Uterus (tissue), 4 donors: ENCODE data around the gene TSPAN5. TPM values are rescaled to one million over a fixed set of nuclear protein-coding genes. Genes with fewer than 3 reads are reported as not detected.

Experiments
- DNase-seq, 2 donors: peaks; one replicate each; pipeline ENCODE4 v3.0.0-alpha.2; 2019 to 2020
- H3K27ac ChIP-seq, 2 donors: fragments of 200-600 bp; sonication (generic); 1 replicate in 1 of 2; 2 replicates in 1 of 2; pipeline ENCODE4 v1.5.1; 2016 to 2018
- H3K27me3 ChIP-seq, 2 donors: fragments of 200-600 bp; sonication (generic); one replicate each; pipeline ENCODE4 v1.5.1; 2018 to 2019; ENCODE audit warnings: control low read depth in 1 of 2
- H3K36me3 ChIP-seq, 2 donors: fragments of 200-600 bp; sonication (generic); one replicate each; pipeline ENCODE4 v1.5.1; 2019; ENCODE audit warnings: control low read depth in 1 of 2
- H3K4me1 ChIP-seq, 2 donors: fragments of 200-600 bp; sonication (generic); one replicate each; pipeline ENCODE4 v1.5.1; 2018 to 2019; ENCODE audit warnings: control low read depth in 1 of 2
- H3K4me3 ChIP-seq, 2 donors: fragments of 200-600 bp; sonication (generic); 1 replicate in 1 of 2; 2 replicates in 1 of 2; pipeline ENCODE4 v1.5.1; 2018 to 2019; ENCODE audit warnings: mild to moderate bottlenecking in 1 of 2
- H3K9me3 ChIP-seq, 2 donors: fragments of 200-600 bp; sonication (generic); one replicate each; pipeline ENCODE4 v1.5.1; 2019; ENCODE audit warnings: control low read depth in 1 of 2
- POLR2A ChIP-seq, 2 donors: fragments of 450-650 bp; IDR thresholded peaks; one replicate each; pipeline ENCODE4 v1.6.1; 2016; ENCODE audit warnings: antibody characterized with exemption in 2 of 2, mild to moderate bottlenecking in 1 of 2, moderate library complexity in 1 of 2
- intact Hi-C: fragments of 100-400 bp; cut with DNase I; formaldehyde crosslinking; loops from one replicate; pipeline ENCODE4 v1.15.1; 2023; ENCODE audit warnings: low total_unique reads
- total RNA-seq, 4 donors: library from RNA; depleted of rRNA in 3 of 4; stranded (reverse); fragments of >200 nt in 3 of 4; gene quantifications; one replicate each; pipeline versions ENCODE4 v1.1.0 to v1.2.4, GENCODE V29; 2014 to 2023
- TF ChIP-seq, protein P1 (sequence below), 4 experiments: fragments of 200-600 bp in 2 of 4; fragments of 450-650 bp in 2 of 4; sonication (generic) in 2 of 4; IDR thresholded peaks; one replicate each; pipeline ENCODE4 v1.5.1; 2016 to 2019; ENCODE audit warnings: antibody characterized with exemption in 4 of 4, mild to moderate bottlenecking in 2 of 4, moderate library complexity in 1 of 4
- donor health status: DM: yes; HTN: yes; CAD: no.

Gene TSPAN5
- total RNA-seq, 4 donors from 2014 or later: 15.9 to 45.3 (median 30.3) TPM

- intact Hi-C loops: no loop called here
- TF ChIP-seq, protein P1, sequence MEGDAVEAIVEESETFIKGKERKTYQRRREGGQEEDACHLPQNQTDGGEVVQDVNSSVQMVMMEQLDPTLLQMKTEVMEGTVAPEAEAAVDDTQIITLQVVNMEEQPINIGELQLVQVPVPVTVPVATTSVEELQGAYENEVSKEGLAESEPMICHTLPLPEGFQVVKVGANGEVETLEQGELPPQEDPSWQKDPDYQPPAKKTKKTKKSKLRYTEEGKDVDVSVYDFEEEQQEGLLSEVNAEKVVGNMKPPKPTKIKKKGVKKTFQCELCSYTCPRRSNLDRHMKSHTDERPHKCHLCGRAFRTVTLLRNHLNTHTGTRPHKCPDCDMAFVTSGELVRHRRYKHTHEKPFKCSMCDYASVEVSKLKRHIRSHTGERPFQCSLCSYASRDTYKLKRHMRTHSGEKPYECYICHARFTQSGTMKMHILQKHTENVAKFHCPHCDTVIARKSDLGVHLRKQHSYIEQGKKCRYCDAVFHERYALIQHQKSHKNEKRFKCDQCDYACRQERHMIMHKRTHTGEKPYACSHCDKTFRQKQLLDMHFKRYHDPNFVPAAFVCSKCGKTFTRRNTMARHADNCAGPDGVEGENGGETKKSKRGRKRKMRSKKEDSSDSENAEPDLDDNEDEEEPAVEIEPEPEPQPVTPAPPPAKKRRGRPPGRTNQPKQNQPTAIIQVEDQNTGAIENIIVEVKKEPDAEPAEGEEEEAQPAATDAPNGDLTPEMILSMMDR (IDR thresholded peaks at IDR 0.05): no peak
- TF ChIP-seq POLR2A (IDR thresholded peaks at IDR 0.05): no peak
- H3K27ac ChIP-seq: peak overlapping the region; percentile 46 to 54
- H3K36me3 ChIP-seq: no peaks in the 10 kb centered on the region
- no peaks in the 10 kb centered on the region for H3K27me3 ChIP-seq
- no peak for DNase-seq
- H3K9me3 ChIP-seq: no peaks in the 10 kb centered on the region
- H3K4me3 ChIP-seq: peak overlapping the region in 1 of 2 donors; percentile 16
- H3K4me1 ChIP-seq: peaks cover 0 to 4% of the 10 kb centered on the region in 2 donors
Measured at GRCh38 chr4:98639108-98639507, 19.3 kb downstream of the TSPAN5 start.

- H3K4me3 ChIP-seq: no peak overlapping the region
- no peaks in the 10 kb centered on the region for H3K9me3 ChIP-seq
- no peak for TF ChIP-seq POLR2A (IDR thresholded peaks at IDR 0.05)
- TF ChIP-seq, protein P1 (IDR thresholded peaks at IDR 0.05): no peak
- H3K27me3 ChIP-seq: no peaks in the 10 kb centered on the region
- H3K4me1 ChIP-seq: peaks cover 0 to 4% of the 10 kb centered on the region in 2 donors
- DNase-seq: no peak
- no peaks in the 10 kb centered on the region for H3K36me3 ChIP-seq
- intact Hi-C loops: no loop called here
- no peak overlapping the region for H3K27ac ChIP-seq
Measured at GRCh38 chr4:98638661-98639060, 19.8 kb downstream of the TSPAN5 start.

DNA sequence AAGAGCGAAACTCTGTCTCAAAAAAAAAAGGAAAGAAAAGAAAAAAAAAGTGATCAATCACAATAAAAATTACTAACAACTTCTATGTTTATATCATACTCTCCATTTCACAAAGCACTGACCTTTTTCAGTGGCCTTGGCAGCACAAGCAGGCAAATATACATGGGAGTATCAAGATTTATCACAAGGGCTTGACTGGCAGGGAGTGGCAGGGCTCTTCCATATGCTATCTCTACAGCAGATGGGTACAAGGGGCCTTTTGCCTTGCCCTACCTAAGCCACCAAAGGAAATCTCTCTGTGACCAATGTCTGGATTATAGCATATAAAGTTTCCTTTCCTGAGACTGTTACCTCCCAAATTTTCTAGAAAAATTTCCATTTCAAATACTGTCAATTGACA, 24.4 kb downstream of the TSPAN5 start:
- Histone ChIP-seq H3K9me3 (no peaks in the 10 kb centered on the region), H3K36me3 (no peaks in the 10 kb centered on the region), H3K4me3 (no peak overlapping the region), H3K27me3 (no peaks in the 10 kb centered on the region), H3K4me1 (no peaks in the 10 kb centered on the region), H3K27ac (no peak overlapping the region)
- no peak for DNase-seq
- no peak for TF ChIP-seq POLR2A (IDR thresholded peaks at IDR 0.05)
- TF ChIP-seq, protein P1 (IDR thresholded peaks at IDR 0.05): no peak
- intact Hi-C loops: no loop called here

DNA sequence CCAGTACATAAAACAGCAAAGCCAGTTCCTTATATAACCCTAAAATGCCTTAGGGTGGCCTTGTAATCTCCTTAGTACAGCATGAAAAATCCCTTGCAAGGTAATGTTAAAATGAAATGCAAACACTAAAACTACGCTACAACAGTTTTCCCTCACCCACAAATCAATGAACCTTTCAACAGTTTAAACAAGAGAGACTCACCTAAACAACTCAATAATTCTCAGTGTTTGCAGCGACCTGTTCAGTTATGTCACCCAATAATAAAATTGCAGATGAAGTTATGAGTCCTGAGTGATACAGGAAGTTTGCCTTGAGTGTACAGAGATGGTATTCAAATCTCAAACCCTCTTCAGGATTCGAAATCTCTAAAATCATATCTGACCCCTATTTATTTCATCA, 25.3 kb downstream of the TSPAN5 start:
- Histone ChIP-seq H3K27me3 (no peaks in the 10 kb centered on the region), H3K4me1 (no peaks in the 10 kb centered on the region), H3K36me3 (no peaks in the 10 kb centered on the region), H3K9me3 (peaks cover 0 to 5% of the 10 kb centered on the region in 2 donors), H3K4me3 (no peak overlapping the region), H3K27ac (peak overlapping the region in 1 of 2 donors; percentile 5)
- DNase-seq: no peak
- TF ChIP-seq POLR2A (IDR thresholded peaks at IDR 0.05): no peak
- TF ChIP-seq, protein P1 (IDR thresholded peaks at IDR 0.05): no peak
- intact Hi-C loops: no loop called here

DNA sequence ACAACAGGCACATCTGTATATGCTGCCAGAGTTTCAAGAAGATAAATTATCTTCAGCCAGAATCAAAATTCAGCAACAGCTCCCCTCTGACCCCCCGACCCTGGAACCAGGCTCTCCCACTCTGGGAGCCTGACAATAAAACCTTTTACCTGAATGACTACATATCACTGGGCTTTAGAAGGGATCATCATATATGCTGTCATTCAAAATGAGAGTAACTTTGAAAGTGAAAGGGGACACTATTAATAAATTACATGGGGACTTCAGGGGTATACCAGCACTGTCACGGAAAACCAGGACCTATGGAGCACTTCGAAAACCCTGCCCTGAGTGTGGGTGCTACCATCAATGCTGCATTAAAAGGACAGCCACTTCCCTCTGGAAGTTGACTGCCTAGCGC, 26.2 kb downstream of the TSPAN5 start:
- Histone ChIP-seq H3K27me3 (no peaks in the 10 kb centered on the region), H3K4me3 (no peak overlapping the region), H3K4me1 (no peaks in the 10 kb centered on the region), H3K36me3 (no peaks in the 10 kb centered on the region), H3K27ac (peak overlapping the region; percentile 33 to 98), H3K9me3 (peaks cover 0 to 6% of the 10 kb centered on the region in 2 donors)
- no peak for DNase-seq
- TF ChIP-seq, protein P1 (IDR thresholded peaks at IDR 0.05): no peak
- no peak for TF ChIP-seq POLR2A (IDR thresholded peaks at IDR 0.05)
- intact Hi-C loops: no loop called here
